NCI-H1436 (cell line): ENCODE data around the gene CAPN11.
"Not testable (repeated sequence)": the region's sequence is repeated elsewhere in the genome, so short reads cannot be mapped to it uniquely, and the experiment has no call there.

ENCODE experiments used
- DNase-seq: peaks from one replicate; lab custom pipeline; 2025; lab: John Stamatoyannopoulos, UW

The CAPN11 gene

DNA sequence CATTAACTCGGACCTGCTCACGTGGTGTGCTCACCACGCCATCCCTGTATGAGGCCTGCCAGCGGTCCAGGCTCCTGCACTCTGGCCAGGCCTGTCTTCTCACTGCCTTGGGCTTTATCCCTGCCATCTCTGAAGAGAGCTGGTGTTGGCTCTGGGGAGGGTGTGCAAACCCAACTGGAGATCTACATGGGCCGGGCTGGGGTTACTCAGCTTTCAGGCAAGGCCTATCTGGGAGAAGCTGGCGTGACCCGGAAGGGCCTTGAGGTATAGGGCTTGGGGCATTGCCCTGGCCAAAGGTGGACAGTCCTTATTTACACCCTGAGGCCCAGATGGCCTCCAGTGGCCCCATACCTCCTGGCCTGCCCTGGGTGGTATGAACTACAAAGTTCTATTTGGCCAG, 69.8 kb downstream of the CAPN11 start:
- DNase-seq: no peak

DNA sequence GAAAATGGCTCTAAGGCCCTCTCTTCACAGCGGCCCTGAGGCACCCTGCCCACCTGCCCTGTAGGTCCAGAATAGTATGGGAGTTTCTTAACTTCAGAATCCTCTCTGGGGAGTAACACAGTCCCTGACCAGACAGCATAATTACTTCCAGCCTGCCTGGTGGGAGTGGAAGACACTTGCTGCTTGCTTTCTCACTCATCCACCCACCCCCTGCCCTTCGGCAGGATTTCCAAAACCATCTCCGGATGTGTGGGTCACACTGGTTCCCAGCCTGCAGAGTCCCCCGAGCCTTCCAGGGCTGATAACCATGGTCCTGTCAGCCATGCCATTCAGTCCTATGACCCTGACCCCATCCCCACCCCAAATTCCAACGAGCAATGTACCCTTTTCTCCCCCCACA, 70.2 kb downstream of the CAPN11 start:
- no peak for DNase-seq

DNA sequence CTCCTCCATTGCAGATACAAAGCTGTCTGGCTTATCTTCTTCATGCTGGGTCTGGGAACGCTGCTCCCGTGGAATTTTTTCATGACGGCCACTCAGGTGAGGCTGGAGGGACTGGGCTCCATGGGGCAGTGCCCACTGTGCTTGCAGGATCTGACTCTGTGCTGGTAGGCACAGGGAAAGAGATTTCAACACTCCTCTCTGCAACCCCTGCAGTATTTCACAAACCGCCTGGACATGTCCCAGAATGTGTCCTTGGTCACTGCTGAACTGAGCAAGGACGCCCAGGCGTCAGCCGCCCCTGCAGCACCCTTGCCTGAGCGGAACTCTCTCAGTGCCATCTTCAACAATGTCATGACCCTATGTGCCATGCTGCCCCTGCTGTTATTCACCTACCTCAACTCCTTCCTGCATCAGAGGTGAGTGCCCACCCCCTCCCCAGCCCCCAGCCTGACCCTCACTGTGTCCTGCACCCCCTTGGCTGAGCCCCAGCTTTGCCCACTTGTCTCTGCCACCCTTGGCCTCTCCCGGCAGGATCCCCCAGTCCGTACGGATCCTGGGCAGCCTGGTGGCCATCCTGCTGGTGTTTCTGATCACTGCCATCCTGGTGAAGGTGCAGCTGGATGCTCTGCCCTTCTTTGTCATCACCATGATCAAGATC, 70.9 kb downstream of the CAPN11 start:
- DNase-seq: no peak

DNA sequence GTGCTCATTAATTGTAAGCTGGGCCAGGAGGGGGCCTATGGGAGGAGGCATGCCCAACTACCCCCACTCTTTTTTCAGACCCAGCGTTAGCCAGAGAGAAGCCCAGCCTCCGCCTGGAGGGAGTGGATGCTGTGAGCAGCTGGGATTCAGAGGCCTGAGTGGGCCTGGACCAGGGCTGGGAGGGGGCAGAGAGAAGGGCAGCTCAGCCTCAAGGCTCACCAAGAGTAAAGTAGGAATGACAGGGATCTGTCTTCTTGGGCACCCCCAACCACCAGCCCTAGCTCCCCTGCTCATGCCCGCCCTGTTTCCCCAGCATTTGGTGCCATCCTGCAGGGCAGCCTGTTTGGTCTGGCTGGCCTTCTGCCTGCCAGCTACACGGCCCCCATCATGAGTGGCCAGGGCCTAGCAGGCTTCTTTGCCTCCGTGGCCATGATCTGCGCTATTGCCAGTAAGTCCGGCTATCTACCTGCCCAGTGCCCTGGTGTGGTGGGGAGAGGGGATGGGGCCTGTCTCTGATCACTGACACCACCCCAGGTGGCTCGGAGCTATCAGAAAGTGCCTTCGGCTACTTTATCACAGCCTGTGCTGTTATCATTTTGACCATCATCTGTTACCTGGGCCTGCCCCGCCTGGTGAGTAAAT, 71.5 kb downstream of the CAPN11 start:
- no peak for DNase-seq

DNA sequence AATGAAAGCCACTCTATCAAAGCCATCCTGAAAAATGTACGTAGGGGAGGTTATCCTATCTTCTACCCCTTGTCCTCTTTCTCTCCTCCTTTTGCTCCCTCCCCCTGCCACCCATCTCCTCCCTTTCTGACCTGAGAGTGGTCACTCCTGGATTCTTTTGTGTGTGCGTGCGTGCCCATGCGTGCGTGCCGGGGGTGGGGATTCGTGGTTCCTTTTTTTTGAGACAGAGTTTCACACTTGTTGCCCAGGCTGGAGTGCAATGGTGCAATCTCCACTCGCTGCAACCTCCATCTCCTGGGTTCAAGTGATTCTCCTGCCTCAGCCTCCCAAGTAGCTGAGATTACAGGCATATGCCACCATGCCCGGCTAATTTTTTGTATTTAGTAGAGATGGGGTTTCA, 72.8 kb downstream of the CAPN11 start:
- not testable (repeated sequence) for DNase-seq

DNA sequence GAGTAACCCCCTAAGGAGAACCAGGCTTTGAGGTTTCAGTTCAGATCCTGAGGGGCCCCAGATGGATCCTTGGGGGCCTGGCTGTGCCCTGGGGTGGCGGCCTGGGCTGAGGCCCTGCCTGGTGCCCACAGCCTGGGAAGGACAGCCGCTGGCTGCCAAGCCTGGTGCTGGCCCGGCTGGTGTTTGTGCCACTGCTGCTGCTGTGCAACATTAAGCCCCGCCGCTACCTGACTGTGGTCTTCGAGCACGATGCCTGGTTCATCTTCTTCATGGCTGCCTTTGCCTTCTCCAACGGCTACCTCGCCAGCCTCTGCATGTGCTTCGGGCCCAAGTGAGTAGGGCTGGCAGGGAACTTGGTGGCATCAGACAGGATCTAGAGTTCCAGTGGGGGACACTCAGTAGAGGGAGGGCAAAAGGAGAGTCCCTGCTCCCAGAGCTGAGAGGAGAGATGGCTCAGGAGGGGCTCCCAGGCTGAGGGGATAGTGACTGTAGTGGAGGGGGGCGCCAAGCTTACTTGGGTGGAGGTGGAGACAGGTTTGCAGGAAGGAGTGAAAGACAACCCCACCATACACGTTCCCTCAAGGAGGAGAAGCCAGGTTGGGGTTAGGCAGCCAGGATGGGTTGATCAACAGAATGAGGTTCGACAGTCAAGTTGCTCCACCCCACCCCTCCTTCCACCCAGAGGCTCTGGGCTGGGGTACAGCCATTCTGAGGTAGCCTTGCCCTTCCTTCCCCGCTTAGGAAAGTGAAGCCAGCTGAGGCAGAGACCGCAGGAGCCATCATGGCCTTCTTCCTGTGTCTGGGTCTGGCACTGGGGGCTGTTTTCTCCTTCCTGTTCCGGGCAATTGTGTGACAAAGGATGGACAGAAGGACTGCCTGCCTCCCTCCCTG, 74.3 kb downstream of the CAPN11 start:
- DNase-seq: no peak

DNA sequence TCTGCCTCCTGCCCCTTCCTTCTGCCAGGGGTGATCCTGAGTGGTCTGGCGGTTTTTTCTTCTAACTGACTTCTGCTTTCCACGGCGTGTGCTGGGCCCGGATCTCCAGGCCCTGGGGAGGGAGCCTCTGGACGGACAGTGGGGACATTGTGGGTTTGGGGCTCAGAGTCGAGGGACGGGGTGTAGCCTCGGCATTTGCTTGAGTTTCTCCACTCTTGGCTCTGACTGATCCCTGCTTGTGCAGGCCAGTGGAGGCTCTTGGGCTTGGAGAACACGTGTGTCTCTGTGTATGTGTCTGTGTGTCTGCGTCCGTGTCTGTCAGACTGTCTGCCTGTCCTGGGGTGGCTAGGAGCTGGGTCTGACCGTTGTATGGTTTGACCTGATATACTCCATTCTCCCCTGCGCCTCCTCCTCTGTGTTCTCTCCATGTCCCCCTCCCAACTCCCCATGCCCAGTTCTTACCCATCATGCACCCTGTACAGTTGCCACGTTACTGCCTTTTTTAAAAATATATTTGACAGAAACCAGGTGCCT, 75.0 kb downstream of the CAPN11 start:
- DNase-seq: no peak
